KMS-11 (cell line): Measurements from ENCODE around the gene NUP210L.
"Not testable (repeated sequence)": the region's sequence is repeated elsewhere in the genome, so short reads cannot be mapped to it uniquely, and the experiment has no call there.

Source experiments
- H2AFZ ChIP-seq: fragments of 200-600 bp; sonication (generic); 2 replicates; pipeline ENCODE4 v1.6.1; 2016; ENCODE audit warnings: antibody characterized with exemption, mixed run types, low read depth
- H3K27ac ChIP-seq: fragments of 200-600 bp; sonication (generic); 2 replicates; pipeline ENCODE4 v1.6.1; 2016; ENCODE audit warnings: mild to moderate bottlenecking, mixed run types
- H3K27me3 ChIP-seq: fragments of 200-600 bp; sonication (generic); 2 replicates; pipeline ENCODE4 v1.6.1; 2017; ENCODE audit warnings: mild to moderate bottlenecking, low read depth, mixed run types, moderate library complexity; ENCODE audit not compliant: insufficient read depth
- H3K36me3 ChIP-seq: fragments of 200-600 bp; sonication (generic); 2 replicates; pipeline ENCODE4 v1.6.1; 2017; ENCODE audit warnings: mild to moderate bottlenecking, mixed run types; ENCODE audit not compliant: insufficient read depth
- H3K4me1 ChIP-seq: fragments of 200-600 bp; sonication (generic); 2 replicates; pipeline ENCODE4 v1.6.1; 2016; ENCODE audit warnings: mild to moderate bottlenecking, low read depth, mixed run types; ENCODE audit not compliant: poor library complexity, severe bottlenecking
- H3K4me2 ChIP-seq: fragments of 200-600 bp; sonication (generic); 2 replicates; pipeline ENCODE4 v1.7.0; 2016; ENCODE audit warnings: mild to moderate bottlenecking, mixed run types
- H3K4me3 ChIP-seq: fragments of 200-600 bp; sonication (generic); IDR thresholded peaks from 2 replicates; pipeline ENCODE4 v1.6.1; 2017; ENCODE audit warnings: low read depth, low read length, mixed read lengths; ENCODE audit not compliant: insufficient read depth
- H3K79me2 ChIP-seq: fragments of 200-600 bp; sonication (generic); 2 replicates; pipeline ENCODE4 v1.6.1; 2016; ENCODE audit warnings: low read depth, mixed run types; ENCODE audit not compliant: insufficient read depth
- H3K9ac ChIP-seq: fragments of 200-600 bp; sonication (generic); 2 replicates; pipeline ENCODE4 v1.6.1; 2016; ENCODE audit warnings: mild to moderate bottlenecking, mixed run types
- H4K20me1 ChIP-seq: fragments of 200-600 bp; sonication (generic); 2 replicates; pipeline ENCODE4 v1.6.1; 2016; ENCODE audit warnings: mild to moderate bottlenecking, mixed run types; ENCODE audit not compliant: insufficient read depth
- TF ChIP-seq, protein P1 (sequence below): fragments of 200-600 bp; sonication (generic); conservative IDR thresholded peaks from 2 replicates; pipeline ENCODE4 v1.6.1; 2017; ENCODE audit warnings: low read depth, mild to moderate bottlenecking, antibody characterized with exemption, low read length, moderate library complexity, mixed read lengths

Gene NUP210L

DNA sequence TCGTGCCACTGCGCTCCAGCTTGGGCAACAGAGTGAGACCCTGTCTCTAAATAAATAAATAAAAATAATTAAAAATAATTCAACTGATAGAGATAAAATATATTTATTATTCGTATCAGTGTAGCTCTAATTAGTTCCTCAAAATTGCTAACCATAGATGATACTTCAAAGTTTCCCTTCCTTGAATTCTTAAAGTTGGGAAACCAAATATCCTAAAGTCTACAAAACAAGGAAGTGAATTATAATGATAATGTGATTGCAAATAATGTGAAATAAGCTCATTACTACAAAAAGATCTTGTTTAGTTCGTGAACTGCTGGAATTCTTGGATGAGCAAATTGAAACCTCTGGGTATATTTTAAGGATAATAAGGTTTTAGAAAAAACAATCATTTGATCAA lies 60.5 kb downstream of the NUP210L start:
- Histone ChIP-seq H4K20me1 (no peaks in the 10 kb centered on the region), H3K4me1 (no peaks in the 10 kb centered on the region), H3K9ac (no peak overlapping the region), H3K27ac (no peak overlapping the region), H2AFZ (no peak overlapping the region), H3K27me3 (no peaks in the 10 kb centered on the region), H3K36me3 (no peaks in the 10 kb centered on the region), H3K79me2 (no peaks in the 10 kb centered on the region), H3K4me2 (no peak overlapping the region), H3K4me3 (no peak overlapping the region)
- TF ChIP-seq, protein P1, sequence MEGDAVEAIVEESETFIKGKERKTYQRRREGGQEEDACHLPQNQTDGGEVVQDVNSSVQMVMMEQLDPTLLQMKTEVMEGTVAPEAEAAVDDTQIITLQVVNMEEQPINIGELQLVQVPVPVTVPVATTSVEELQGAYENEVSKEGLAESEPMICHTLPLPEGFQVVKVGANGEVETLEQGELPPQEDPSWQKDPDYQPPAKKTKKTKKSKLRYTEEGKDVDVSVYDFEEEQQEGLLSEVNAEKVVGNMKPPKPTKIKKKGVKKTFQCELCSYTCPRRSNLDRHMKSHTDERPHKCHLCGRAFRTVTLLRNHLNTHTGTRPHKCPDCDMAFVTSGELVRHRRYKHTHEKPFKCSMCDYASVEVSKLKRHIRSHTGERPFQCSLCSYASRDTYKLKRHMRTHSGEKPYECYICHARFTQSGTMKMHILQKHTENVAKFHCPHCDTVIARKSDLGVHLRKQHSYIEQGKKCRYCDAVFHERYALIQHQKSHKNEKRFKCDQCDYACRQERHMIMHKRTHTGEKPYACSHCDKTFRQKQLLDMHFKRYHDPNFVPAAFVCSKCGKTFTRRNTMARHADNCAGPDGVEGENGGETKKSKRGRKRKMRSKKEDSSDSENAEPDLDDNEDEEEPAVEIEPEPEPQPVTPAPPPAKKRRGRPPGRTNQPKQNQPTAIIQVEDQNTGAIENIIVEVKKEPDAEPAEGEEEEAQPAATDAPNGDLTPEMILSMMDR: no peak

DNA sequence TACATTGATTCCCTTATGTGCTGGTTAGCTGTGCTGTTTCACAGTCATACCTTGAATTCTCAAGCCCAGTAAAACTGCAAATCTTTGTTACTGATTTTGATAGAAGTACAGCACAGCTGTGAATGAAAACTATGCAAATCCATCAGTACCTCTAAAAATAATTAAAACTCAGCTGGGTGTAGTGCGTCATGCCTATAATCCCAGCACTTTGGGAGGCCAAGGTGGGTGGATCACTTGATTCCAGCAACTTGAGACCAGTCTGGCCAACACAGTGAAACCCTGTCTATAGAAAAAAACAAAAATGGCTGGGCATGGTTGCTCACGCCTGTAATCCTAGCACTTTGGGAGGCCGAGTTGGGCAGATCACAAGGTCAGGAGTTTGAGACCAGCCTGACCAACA lies 61.2 kb downstream of the NUP210L start:
- no peaks in the 10 kb centered on the region for H4K20me1 ChIP-seq
- H3K4me1 ChIP-seq: no peaks in the 10 kb centered on the region
- TF ChIP-seq, protein P1: no peak
- no peak overlapping the region for H3K27ac ChIP-seq
- H3K36me3 ChIP-seq: no peaks in the 10 kb centered on the region
- H3K79me2 ChIP-seq: no peaks in the 10 kb centered on the region
- no peak overlapping the region for H3K4me3 ChIP-seq
- H3K9ac ChIP-seq: no peak overlapping the region
- no peaks in the 10 kb centered on the region for H3K27me3 ChIP-seq
- H2AFZ ChIP-seq: no peak overlapping the region
- H3K4me2 ChIP-seq: no peak overlapping the region

DNA sequence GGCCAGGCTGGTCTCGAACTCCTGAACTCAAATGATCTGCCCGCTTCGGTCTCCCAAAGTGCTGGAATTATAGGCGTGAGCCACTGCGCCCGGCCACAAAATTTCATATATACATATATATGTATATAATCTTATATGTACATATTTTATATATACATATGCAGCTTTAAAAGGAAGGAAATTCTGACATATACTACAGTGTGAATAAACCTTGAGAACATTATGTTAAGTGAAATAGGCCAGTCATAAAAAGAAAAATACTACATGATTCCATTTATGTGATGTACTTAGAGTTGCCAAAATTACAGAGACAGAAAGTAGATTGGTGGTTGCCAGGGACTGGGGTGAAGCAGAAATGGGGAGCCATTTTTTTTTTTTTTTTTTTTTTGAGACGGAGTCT lies 63.2 kb downstream of the NUP210L start:
- Histone ChIP-seq H3K27me3 (no peaks in the 10 kb centered on the region), H3K27ac (no peak overlapping the region), H3K4me3 (no peak overlapping the region), H3K36me3 (no peaks in the 10 kb centered on the region), H3K4me1 (no peaks in the 10 kb centered on the region), H3K9ac (no peak overlapping the region), H4K20me1 (no peaks in the 10 kb centered on the region), H3K4me2 (no peak overlapping the region), H2AFZ (no peak overlapping the region), H3K79me2 (no peaks in the 10 kb centered on the region)
- TF ChIP-seq, protein P1: no peak

DNA sequence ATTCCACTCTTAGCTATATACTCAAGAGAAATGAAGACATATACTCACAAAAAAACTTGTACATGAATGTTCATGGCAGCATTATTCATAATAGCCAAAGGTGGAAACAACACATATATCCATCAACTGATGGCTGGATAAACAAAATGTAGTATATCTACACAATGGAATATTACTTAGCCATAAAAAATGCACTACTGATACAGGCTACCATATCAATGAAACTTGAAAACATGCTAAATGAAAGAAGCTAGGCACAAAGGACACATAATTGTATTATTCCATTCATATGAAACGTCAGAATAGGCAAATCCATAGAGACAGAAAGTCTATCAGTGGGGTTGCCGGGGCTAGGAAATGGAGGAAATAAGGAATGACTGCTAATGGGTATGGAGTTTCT lies 67.3 kb downstream of the NUP210L start:
- Histone ChIP-seq H4K20me1 (no peaks in the 10 kb centered on the region), H3K36me3 (no peaks in the 10 kb centered on the region), H2AFZ (no peak overlapping the region), H3K27me3 (no peaks in the 10 kb centered on the region), H3K4me2 (no peak overlapping the region), H3K4me3 (no peak overlapping the region), H3K4me1 (no peaks in the 10 kb centered on the region), H3K79me2 (no peaks in the 10 kb centered on the region), H3K27ac (no peak overlapping the region), H3K9ac (no peak overlapping the region)
- TF ChIP-seq, protein P1: no peak

DNA sequence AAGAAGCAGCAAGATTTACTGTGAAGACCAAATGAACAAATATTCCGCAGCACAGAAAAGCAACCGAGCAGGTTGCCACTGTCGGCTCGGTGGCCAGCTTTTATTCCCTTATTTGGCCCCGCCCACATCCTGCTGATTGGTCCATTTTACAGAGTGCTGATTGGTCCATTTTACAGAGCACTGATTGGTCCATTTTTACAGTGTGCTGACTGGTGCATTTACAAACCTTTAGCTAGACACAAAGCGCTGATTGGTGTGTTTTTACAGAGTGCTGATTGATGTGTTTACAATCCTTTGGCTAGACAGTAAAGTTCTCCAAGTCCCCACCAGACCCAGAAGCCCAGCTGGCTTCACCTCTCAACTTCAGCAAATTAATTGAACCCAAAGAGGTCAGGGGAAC lies 71.8 kb downstream of the NUP210L start:
- H4K20me1 ChIP-seq, H3K36me3 ChIP-seq, H3K4me3 ChIP-seq, H3K4me2 ChIP-seq, H3K79me2 ChIP-seq, H3K27me3 ChIP-seq, H2AFZ ChIP-seq, H3K27ac ChIP-seq, H3K9ac ChIP-seq, H3K4me1 ChIP-seq: not testable (repeated sequence)
